Measurements from ENCODE around the gene SEC23B.

DNA sequence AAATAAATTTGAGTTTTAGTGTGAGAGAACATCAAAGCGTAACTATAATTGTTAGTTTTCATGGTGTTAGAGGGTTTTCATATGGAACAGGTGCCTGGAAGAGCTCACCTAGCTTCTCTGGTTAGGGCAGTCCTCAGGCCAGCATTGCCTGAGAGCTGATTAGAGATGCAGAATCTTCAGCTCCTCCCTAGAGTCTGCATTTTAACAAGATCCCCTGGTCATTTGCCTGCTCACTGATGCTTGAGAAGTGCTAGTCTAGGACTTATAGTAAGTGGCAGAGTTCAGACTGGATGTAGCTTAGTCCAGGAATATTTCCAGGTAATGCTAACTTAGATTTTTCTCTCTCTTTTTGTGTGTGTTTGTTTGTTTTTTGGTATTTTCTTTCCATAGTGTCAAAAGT lies 37.8 kb downstream of the SEC23B start:
- TF ChIP-seq, protein P1, sequence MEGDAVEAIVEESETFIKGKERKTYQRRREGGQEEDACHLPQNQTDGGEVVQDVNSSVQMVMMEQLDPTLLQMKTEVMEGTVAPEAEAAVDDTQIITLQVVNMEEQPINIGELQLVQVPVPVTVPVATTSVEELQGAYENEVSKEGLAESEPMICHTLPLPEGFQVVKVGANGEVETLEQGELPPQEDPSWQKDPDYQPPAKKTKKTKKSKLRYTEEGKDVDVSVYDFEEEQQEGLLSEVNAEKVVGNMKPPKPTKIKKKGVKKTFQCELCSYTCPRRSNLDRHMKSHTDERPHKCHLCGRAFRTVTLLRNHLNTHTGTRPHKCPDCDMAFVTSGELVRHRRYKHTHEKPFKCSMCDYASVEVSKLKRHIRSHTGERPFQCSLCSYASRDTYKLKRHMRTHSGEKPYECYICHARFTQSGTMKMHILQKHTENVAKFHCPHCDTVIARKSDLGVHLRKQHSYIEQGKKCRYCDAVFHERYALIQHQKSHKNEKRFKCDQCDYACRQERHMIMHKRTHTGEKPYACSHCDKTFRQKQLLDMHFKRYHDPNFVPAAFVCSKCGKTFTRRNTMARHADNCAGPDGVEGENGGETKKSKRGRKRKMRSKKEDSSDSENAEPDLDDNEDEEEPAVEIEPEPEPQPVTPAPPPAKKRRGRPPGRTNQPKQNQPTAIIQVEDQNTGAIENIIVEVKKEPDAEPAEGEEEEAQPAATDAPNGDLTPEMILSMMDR (conservative IDR thresholded peaks at IDR 0.05) = no peak
- no peak for TF ChIP-seq ZFX (IDR thresholded peaks at IDR 0.05)
